GM19240 (cell line): ENCODE measurements around the gene OR14I1.
"Not testable (repeated sequence)": the region's sequence is repeated elsewhere in the genome, so short reads cannot be mapped to it uniquely, and the experiment has no call there.

Experiments used
- DNase-seq: peaks from one replicate; pipeline ENCODE4 v3.0.0; 2011; ENCODE audit warnings: low spot score; ENCODE audit not compliant: insufficient read length

Gene OR14I1

GRCh38 chr1:248688527-248689298 lies 13.9 kb downstream of the OR14I1 start:
- DNase-seq, result no peak

- peak; percentile 63 for DNase-seq
Measured at GRCh38 chr1:248686815-248687214, 15.8 kb downstream of the OR14I1 start.

- DNase-seq, result no peak
Measured at GRCh38 chr1:248681651-248682050, 20.9 kb downstream of the OR14I1 start.

- DNase-seq, result no peak
Measured at GRCh38 chr1:248670003-248670402, 32.6 kb downstream of the OR14I1 start.

DNA sequence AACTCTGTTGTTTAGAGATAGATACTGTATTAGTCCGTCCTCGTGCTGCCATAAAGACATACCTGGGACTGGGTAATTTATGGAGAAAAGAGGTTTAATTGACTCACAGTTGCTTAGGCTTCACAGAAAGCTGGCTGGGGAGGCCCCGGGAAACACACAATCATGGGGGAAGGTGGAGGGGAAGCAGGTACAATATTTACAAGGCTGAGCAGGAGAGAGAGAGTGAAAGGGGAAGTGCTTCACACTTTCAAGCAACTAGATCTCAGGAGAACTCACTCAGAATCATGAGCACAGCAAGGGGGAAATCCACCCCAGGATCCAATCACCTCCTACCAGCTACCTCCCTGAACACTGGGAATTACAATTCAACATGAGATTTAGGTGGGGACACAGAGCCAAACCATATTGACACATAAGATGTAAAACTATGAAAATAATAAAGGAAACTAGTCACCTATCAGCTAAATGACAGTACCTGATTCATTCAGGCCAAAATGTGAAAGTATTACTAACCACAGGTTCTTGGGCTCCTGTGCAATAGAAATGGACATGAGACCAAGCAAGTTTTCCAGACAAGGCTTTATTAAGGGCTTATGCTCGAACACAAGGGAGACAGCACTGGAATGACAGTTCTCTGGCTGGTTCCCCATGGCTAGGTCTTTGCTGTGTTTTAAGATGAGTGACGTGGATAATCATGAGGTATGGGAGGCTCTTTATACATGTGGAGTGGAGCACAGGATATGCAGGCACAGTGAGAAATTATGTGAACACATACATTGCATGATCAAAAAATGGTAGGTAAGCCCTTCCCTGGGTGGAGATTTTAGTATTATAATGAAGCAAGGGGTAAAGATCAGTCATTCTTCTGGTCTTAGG lies 38.9 kb downstream of the OR14I1 start:
- not testable (repeated sequence) for DNase-seq

- DNase-seq, result not testable (repeated sequence)
Measured at GRCh38 chr1:248656797-248657196, 45.8 kb downstream of the OR14I1 start.

DNA sequence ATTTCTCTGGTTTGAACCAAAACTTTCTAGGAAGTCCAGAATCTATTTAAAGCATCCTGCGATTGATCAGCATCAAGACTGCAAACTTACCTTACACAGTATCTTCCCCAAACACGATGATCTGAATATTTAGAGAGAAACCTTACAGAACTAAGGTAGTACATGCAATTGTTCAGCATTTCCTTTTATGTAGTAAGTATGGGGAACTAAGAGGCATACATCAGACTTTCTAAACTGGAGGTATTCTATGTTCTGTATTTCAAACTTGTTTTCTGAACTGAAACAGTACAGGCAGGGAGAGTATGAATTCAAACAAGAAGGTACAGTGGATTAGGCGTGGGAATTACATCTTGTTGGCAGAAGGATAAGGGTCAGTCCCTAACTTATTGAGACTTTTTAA lies 47.2 kb downstream of the OR14I1 start, which contains the start of gene OR2T27:
Gene OR2T27, minus strand, starts transcription at position 175 of the 400 bp plus-strand sequence. CDS start 4,644 bp downstream, outside the sequence.
- not testable (repeated sequence) for DNase-seq
